Ecto neural progenitor cell (in vitro differentiated cells): ENCODE data around the gene INKA2.

Source experiments
- DNase-seq: peaks from one replicate; pipeline ENCODE4 v3.0.0-alpha.2; 2018; ENCODE audit warnings: low spot score

Gene INKA2

GRCh38 chr1:111702504-111703050 is 36.6 kb downstream of the INKA2 start:
- no peak for DNase-seq

GRCh38 chr1:111699268-111699667 is 39.9 kb downstream of the INKA2 start:
- no peak for DNase-seq

- no peak for DNase-seq
Measured at GRCh38 chr1:111696330-111696729, 42.9 kb downstream of the INKA2 start.

GRCh38 chr1:111695801-111696200 is 43.4 kb downstream of the INKA2 start:
- no peak for DNase-seq

GRCh38 chr1:111691886-111692285 is 47.3 kb downstream of the INKA2 start:
- no peak for DNase-seq

- DNase-seq, result no peak
Measured at GRCh38 chr1:111690306-111690617, 48.9 kb downstream of the INKA2 start.
